NOMO-1 treated with dmso at 0.1 percent for 144 hours (cell line): ENCODE measurements around the gene CACNA1C.

Experiments
- DNase-seq: peaks from one replicate; lab custom pipeline; 2025; ENCODE audit not compliant: unreplicated experiment; lab: John Stamatoyannopoulos, UW

Gene CACNA1C

GRCh38 chr12:2633176-2633824 is 580.5 kb downstream of the CACNA1C start:
- DNase-seq = no peak

DNA sequence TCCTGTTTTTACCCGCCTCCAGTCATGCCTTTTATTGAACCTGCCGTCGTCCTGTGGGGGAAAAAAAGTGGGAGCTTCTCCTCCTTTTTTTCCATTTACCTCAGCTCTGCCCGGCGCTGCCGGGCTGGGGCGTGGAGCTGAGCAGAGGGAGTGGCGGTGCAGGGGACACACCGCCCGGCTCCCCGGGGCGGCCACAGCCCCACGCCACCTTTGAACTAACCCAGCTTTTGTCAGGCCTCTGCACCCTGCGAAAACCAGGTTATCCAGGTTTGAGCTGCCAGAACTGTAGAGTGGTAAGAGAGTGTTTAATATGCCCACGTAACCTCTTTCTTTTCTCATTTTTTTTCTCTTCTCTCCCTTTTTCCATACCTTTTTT is 581.0 kb downstream of the CACNA1C start:
- DNase-seq = no peak

- no peak for DNase-seq
Observed at GRCh38 chr12:2634471-2634870, 581.7 kb downstream of the CACNA1C start.

GRCh38 chr12:2636741-2637340 is 584.1 kb downstream of the CACNA1C start:
- DNase-seq = no peak

DNA sequence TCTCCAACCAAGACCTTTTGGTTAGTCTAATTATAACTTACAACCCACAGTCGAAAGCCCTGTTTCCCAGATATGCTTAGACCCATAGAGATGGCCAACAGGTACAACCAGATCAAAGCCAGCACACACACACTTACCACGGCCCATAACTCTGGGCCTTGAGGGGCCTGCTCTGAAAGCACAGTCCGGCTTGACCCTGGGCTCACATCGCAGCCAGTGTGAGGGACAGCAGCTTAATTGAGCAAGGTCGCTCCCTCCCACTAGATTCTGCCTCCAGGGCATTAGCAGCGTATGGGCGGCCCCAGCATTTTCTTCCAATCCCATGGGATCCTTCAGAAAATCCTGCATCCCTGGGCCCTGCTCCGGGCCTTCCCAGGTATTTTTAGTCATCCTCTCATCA is 584.6 kb downstream of the CACNA1C start:
- DNase-seq = no peak

DNA sequence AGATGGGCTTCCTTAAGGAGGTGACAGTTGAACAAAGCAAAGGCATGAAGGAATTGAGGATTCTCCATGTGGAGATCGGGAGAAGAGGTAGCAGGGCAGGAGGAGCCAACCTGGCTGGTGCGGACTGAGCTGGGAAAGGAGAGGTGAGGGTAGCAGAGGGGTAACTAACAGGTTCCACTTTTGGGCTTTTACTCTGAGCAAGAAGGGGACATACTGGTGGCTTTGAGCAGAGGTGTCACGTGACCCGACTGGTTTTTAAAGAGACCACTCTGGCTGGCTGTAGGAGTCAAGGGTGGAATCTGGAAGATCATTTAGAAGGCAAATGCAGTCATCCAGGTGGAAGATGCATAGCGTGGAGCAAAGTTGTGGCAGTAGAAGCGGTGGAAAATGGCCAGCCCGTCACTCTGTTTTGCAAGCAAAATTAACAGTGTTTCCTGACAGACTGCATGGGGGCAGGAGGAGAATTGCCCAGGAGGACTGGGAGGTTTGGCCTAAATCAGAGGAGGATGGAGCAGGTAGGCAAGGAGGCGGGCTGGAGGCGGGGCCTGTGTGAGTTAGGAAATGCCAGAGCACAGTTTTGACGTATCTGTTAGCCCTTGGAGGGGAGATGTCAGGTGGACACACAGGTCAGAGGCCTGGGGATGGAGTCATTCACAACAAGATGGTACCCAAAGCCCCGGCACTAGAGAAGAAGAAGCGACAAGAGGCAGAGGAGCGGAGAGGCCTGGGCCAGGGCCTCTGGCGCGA is 585.7 kb downstream of the CACNA1C start:
- DNase-seq = no peak

GRCh38 chr12:2639020-2639298 is 586.2 kb downstream of the CACNA1C start:
- no peak for DNase-seq

DNA sequence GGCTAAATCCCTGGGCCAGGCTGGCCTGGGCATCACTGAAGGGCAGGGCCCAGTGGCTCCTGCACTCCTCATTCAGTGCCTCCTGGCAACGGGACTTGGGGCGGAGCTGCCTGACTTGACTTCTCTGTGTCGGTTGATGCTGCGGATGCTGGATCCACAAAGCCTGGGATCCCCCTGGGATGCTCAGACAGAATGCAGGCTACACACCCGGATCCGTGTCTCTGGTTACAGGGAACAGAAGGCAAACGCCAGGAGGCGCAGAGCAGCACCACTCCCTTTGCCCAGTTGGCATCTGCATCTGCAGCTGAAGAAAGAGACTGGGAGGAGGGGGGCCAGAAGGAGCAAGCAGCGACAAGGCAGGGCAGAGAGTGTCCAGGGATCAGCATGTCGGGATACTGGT is 587.5 kb downstream of the CACNA1C start:
- DNase-seq = no peak

GRCh38 chr12:2640709-2641108 is 587.9 kb downstream of the CACNA1C start:
- no peak for DNase-seq

DNA sequence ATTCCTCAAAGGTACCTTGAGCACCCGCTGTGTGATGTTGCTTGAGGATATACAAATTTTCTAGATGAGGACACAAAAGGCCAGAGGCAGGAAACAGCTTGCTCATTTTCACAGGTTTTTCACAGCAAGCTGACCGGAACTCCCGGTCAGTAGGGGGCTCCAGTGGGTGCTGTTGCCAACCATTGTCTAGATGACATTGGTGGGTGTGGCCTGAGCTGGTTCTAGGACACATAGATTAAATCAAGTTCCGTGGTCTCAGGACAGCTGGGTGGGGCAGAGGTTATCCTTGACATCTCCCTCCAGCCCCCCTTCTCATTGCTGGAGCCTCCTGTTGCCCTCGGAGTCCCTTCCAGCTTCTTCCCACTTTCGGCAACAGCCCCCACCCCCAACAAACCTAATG is 588.4 kb downstream of the CACNA1C start:
- DNase-seq = no peak

DNA sequence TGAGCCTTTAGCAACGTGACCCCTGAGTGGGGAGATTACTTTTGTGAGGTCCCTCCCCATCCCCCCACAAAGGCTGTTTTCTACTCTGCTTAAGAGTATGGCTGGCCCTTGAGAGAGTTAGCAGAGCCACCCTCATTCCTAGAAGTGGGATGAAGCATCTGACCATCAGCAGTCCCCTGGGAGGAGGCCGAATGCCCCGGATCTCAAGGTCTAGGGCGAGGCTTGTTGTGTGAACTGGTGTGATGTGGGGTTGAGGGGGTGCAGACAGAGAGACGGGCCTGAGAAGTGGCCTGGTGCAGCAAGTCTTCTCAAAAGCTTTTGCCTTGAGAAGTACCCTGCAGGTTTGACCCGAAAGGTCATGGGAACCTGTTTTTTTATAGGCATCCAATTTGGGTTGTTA is 589.0 kb downstream of the CACNA1C start:
- DNase-seq = no peak

- no peak for DNase-seq
Observed at GRCh38 chr12:2642176-2642892, 589.5 kb downstream of the CACNA1C start.

DNA sequence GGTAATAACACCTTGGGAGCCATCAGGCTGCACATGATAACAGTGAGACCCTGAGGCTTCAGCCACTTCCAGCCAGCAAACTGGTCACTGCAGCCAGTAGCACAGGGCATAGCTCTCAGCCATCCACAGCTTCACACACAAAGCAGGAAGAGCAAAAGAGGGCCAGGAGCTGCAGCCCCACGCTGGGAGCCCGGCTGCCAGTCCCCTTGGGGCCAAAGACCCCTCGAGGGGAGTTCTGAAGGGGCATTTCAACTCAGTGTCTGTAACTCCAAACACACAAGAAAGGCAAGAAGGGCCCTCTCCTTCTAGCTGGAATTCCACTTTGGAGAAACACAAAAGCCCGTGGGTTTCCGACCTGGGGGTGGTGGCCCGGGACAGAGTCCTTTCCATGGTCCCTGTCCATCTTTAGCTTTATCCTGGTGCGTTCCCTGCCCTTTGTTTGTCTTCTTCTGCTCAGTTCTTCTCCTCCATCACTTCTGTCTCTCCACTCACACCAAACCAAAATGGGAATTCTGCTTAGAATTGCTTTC is 590.2 kb downstream of the CACNA1C start:
- no peak for DNase-seq

GRCh38 chr12:2643576-2644135 is 590.9 kb downstream of the CACNA1C start:
- no peak for DNase-seq

DNA sequence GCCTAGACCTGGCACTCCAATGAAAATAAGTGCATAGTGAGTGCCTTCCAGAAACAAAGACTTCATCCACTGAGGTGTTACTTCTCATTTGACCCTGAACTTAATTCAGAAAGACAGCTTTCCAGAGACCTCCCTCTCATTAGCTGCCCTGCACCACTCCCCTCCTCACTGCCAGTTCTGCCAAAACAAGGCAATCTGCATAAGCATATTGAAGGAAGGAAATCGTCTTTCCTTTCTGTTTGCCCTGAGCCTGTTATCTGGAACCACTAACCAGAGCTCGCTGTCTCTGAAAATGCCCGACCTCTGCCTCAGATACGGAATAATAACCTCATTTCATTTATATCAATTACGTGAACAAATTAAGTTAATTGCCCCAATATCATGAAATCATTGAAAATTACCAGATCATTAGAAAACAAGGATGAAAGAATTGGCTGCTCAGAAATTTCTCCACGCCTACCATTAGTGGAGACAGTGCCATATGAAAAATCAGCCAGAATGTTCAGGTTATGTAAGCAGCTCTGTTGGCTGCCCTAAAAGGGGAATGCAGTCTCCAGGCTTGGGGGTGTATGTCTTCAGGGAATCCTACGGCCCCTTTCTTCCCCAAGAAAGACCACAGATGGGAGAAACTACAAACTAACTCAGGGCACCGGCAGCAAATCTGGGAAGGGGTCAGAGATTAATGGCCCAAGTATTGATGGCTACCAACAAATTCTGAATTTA is 592.1 kb downstream of the CACNA1C start:
- no peak for DNase-seq

DNA sequence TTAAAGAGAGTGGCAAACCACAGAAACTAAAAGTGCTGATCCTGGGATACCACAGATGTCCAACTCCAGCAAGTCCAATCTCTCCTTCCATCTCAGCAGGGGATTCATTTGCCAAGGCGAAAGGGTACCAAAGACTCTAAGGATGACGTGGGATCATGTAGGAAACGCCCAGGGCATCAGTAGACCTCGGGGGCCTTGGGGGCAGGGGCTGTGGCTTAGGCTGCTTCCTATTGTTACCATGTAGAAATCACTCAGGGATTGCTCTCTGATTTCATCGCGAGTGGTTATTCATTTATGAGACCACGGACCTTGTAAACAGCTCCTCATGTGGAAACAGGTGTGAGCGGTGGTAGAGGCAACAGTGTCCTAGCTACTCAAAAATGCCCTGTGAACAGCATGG is 592.7 kb downstream of the CACNA1C start:
- DNase-seq = no peak

GRCh38 chr12:2646341-2646740 is 593.6 kb downstream of the CACNA1C start:
- no peak for DNase-seq

- no peak for DNase-seq
Observed at GRCh38 chr12:2647186-2647585, 594.4 kb downstream of the CACNA1C start.

- DNase-seq = no peak
Observed at GRCh38 chr12:2648406-2648805, 595.6 kb downstream of the CACNA1C start.

DNA sequence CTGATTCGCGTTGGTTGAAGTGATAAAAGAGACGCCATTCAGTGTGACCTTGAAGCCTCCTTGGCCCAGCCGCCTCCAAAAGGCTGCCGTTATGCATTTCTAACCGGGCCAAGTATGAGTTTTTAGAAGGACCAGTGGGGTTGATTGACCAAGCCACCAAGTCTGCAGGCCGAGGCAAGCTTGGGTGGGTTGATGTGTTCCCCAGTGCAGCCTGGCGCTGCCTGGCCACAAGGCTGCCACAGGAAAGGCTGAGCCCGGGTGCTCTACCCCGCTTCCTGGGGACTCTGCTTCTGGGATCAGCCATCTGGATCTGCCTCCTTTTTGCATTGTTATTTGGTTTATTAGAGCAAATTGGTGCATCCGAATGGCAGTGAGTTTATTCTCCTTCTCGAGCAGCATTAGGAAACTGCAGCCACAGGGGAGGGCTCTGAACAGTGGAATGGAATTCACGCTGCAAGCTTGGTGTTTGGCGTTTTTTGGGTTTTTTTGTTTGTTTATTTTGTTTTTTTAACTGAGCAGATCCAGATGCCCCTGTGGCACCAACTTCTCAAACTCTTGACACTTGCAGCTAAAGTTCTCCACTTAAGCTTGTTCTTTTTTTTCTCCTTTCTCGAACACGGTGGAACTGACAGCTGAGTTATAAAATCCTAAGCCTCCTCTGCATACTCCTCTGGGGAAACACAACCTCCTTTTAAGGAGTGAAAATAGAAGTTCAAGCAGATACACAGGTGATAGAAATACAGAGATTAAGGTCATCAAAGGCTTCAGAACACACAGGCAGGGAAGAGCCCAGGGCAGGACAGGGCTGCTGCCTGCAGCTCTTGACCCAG is 596.6 kb downstream of the CACNA1C start:
- DNase-seq = no peak
